B cell (primary cell): ENCODE results near the gene GBE1. TPM values are rescaled to one million over a fixed set of nuclear protein-coding genes. Genes with fewer than 3 reads are reported as not detected.

Source experiments
- ATAC-seq: fragments of 200-7000 bp; cut with Tn5 transposase; one replicate; pipeline ENCODE4 v1.10.0; 2021; ENCODE audit warnings: low read depth, mild to moderate bottlenecking, moderate number of reproducible peaks, moderate library complexity
- CTCF ChIA-PET: fragments of 350-600 bp; sonication (Branson Sonifier 250); formaldehyde crosslinking; loops from one replicate; lab custom pipeline; 2021; ENCODE audit warnings: antibody characterized with exemption, inconsistent platforms; lab: Charles Lee
- POLR2A ChIA-PET: fragments of 350-600 bp; sonication (Branson Sonifier 250); formaldehyde crosslinking; loops from one replicate; lab custom pipeline; 2021; ENCODE audit warnings: antibody characterized with exemption; lab: Charles Lee
- DNase-seq: peaks from one replicate; pipeline ENCODE4 v3.0.0; 2013
- H2AFZ ChIP-seq: 2 replicates; pipeline ENCODE4 v1.6.1; 2012; ENCODE audit warnings: mild to moderate bottlenecking, low read depth, low read length; ENCODE audit not compliant: insufficient read depth, poor library complexity, severe bottlenecking
- H3K27ac ChIP-seq, 2 donors: 1 replicate in 1 of 2; 2 replicates in 1 of 2; pipeline ENCODE4 v1.5.1; 2012 to 2013; ENCODE audit warnings: low read length in 2 of 2, mild to moderate bottlenecking in 2 of 2, moderate library complexity in 1 of 2
- H3K27me3 ChIP-seq, 4 experiments: fragments of 200-600 bp in 1 of 4; sonication (generic) in 1 of 4; replicated peaks in 1 of 4; 1 replicate in 2 of 4; 2 replicates in 2 of 4; pipeline versions ENCODE4 v1.6.1 to v1.7.0; 2013 to 2016; ENCODE audit warnings: low read length in 3 of 4, mild to moderate bottlenecking in 2 of 4, mixed read lengths in 1 of 4, moderate library complexity in 1 of 4; ENCODE audit not compliant: insufficient read depth in 4 of 4, control insufficient read depth in 3 of 4; ENCODE audit errors: control extremely low read depth in 1 of 4
- H3K36me3 ChIP-seq, 2 experiments: replicated peaks in 1 of 2; 1 replicate in 1 of 2; 2 replicates in 1 of 2; pipeline versions ENCODE4 v1.6.1 to v1.7.1; 2013; ENCODE audit warnings: low read length in 1 of 2; ENCODE audit not compliant: insufficient read depth in 2 of 2, control insufficient read depth in 1 of 2; ENCODE audit errors: control extremely low read depth in 1 of 2, extremely low read depth in 1 of 2
- H3K4me1 ChIP-seq, 2 donors: fragments of 200-600 bp in 1 of 2; sonication (generic) in 1 of 2; 1 replicate in 1 of 2; 2 replicates in 1 of 2; pipeline versions ENCODE4 v1.5.1 to v1.6.1; 2013 to 2017; ENCODE audit warnings: low read length in 2 of 2; ENCODE audit not compliant: control insufficient read depth in 2 of 2, insufficient read depth in 2 of 2
- H3K4me2 ChIP-seq: replicated peaks from 2 replicates; pipeline ENCODE3; 2012; ENCODE audit warnings: mild to moderate bottlenecking, low read depth, low read length; ENCODE audit not compliant: poor library complexity, severe bottlenecking
- H3K4me3 ChIP-seq, 5 experiments: fragments of 200-600 bp in 1 of 5; sonication (generic) in 1 of 5; 1 replicate in 3 of 5; 2 replicates in 2 of 5; pipeline versions ENCODE4 v1.5.1 to v1.7.0; 2011 to 2016; ENCODE audit warnings: low read length in 4 of 5, mild to moderate bottlenecking in 4 of 5, low read depth in 2 of 5, control low read depth in 1 of 5, moderate library complexity in 1 of 5; ENCODE audit not compliant: insufficient read depth in 1 of 5; ENCODE audit errors: control extremely low read depth in 1 of 5, extremely low read depth in 1 of 5
- H3K79me2 ChIP-seq: fragments of 200-600 bp; sonication (generic); one replicate; pipeline ENCODE4 v1.6.0; 2016; ENCODE audit warnings: low read length; ENCODE audit not compliant: control insufficient read depth, insufficient read depth
- H3K9ac ChIP-seq: fragments of 200-600 bp; sonication (generic); 2 replicates; pipeline ENCODE4 v1.6.1; 2017; ENCODE audit warnings: mild to moderate bottlenecking, low read length, moderate library complexity
- H3K9me3 ChIP-seq, 3 donors: one replicate each; pipeline versions ENCODE4 v1.6.1 to v1.7.1; 2013; ENCODE audit warnings: low read length in 2 of 3; ENCODE audit not compliant: control insufficient read depth in 2 of 3, insufficient read depth in 1 of 3; ENCODE audit errors: control extremely low read depth in 1 of 3
- H4K20me1 ChIP-seq: 2 replicates; pipeline ENCODE4 v1.6.0; 2012; ENCODE audit warnings: mild to moderate bottlenecking, low read length; ENCODE audit not compliant: insufficient read depth, control insufficient read depth, poor library complexity, severe bottlenecking
- H3K27ac Mint-ChIP-seq: one replicate; pipeline ENCODE4 v1.8.0; 2021; ENCODE audit warnings: mixed read lengths
- H3K27me3 Mint-ChIP-seq: one replicate; pipeline ENCODE4 v1.8.0; 2021; ENCODE audit warnings: mixed read lengths
- H3K4me1 Mint-ChIP-seq: one replicate; pipeline ENCODE4 v1.8.0; 2021; ENCODE audit warnings: mixed read lengths
- H3K4me3 Mint-ChIP-seq: one replicate; pipeline ENCODE4 v1.8.0; 2021; ENCODE audit warnings: mixed read lengths
- H3K9me3 Mint-ChIP-seq: one replicate; pipeline ENCODE4 v1.8.0; 2022; ENCODE audit warnings: mixed read lengths; ENCODE audit not compliant: insufficient read depth
- CTCF ChIP-seq: fragments of 200-600 bp; IDR thresholded peaks from one replicate; pipeline ENCODE4 v1.8.0; 2022; ENCODE audit warnings: antibody characterized with exemption, mild to moderate bottlenecking
- EZH2 ChIP-seq: IDR thresholded peaks from 2 replicates; pipeline ENCODE4 v1.6.1; 2012; ENCODE audit warnings: borderline replicate concordance, low read depth, mild to moderate bottlenecking, moderate library complexity, low read length; ENCODE audit not compliant: insufficient read depth, poor library complexity, severe bottlenecking
- WGBS: methylation state at CpG from one replicate; pipeline ENCODE4 v1.1.5; 2013; ENCODE audit warnings: missing lambda C conversion rate; ENCODE audit not compliant: insufficient coverage; 5-methylcytosine and 5-hydroxymethylcytosine counted together
- intact Hi-C: fragments of 100-400 bp; cut with micrococcal nuclease; formaldehyde crosslinking; loops from one replicate; pipeline ENCODE4 v1.10.0; 2022
- polyA plus RNA-seq: library from polyadenylated mRNA; depleted of rRNA; stranded (reverse); fragments of >200 nt; gene quantifications from 2 replicates; pipeline ENCODE4 v1.2.3, GENCODE V29; 2012
- total RNA-seq, 2 donors: library from RNA; stranded (reverse); fragments of 120-200 nt in 1 of 2; gene quantifications; 1 replicate in 1 of 2; 2 replicates in 1 of 2; pipeline versions ENCODE4 v1.2.3 to v1.2.4, GENCODE V29; 2013 to 2022

GBE1 gene
- total and polyA plus RNA-seq, 2 donors (not counting 1 experiment from before 2014, with no cell fraction given), result 3.4 to 20.8 TPM

DNA sequence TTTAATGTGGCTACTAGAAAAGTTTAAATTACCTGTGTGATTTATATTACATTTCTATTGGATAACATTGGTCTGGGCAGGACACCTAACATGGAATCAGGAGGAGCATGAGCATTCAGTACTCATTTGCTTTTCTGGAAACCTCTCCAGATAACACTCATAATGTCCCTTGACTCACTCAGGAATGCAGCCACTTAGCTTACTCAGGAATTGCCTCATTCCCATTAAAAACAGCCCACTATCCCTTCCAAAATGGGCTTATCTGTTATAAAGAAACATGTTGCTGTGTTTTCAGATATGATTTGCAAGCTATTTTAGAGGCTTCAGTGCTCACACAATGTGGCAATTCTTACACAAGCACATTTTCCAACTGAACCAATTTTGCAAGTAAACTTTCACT lies 17.1 kb downstream of the GBE1 start:
- H2AFZ ChIP-seq, result no peak overlapping the region
- no peak overlapping the region for H3K27ac Mint-ChIP-seq
- H3K4me1 Mint-ChIP-seq, result peaks cover 9% of the 10 kb centered on the region
- no peaks in the 10 kb centered on the region for H3K36me3 ChIP-seq
- H3K27me3 ChIP-seq, result no peaks in the 10 kb centered on the region
- POLR2A ChIA-PET, result no interaction called here
- CTCF ChIA-PET, result no interaction called here
- H3K27me3 Mint-ChIP-seq, result no peaks in the 10 kb centered on the region
- H3K4me2 ChIP-seq, result no peak overlapping the region
- H3K9me3 ChIP-seq, result no peaks in the 10 kb centered on the region
- no peaks in the 10 kb centered on the region for H4K20me1 ChIP-seq
- no peak overlapping the region for H3K9ac ChIP-seq
- intact Hi-C loops, result no loop called here
- peaks cover 16% of the 10 kb centered on the region for H3K79me2 ChIP-seq
- no peaks in the 10 kb centered on the region for H3K4me1 ChIP-seq
- ATAC-seq, result no peak
- TF ChIP-seq EZH2, result no peak
- TF ChIP-seq CTCF, result no peak
- H3K9me3 Mint-ChIP-seq, result no peaks in the 10 kb centered on the region
- no peak overlapping the region for H3K27ac ChIP-seq
- no peak overlapping the region for H3K4me3 Mint-ChIP-seq
- no peak overlapping the region for H3K4me3 ChIP-seq
- DNase-seq, result no peak

- no peak overlapping the region for H3K27ac Mint-ChIP-seq
- DNase-seq (no peak), ATAC-seq (no peak)
- Histone ChIP-seq H3K27ac (no peak overlapping the region), H3K4me1 (no peaks in the 10 kb centered on the region), H3K9ac (no peak overlapping the region), H2AFZ (no peak overlapping the region), H3K79me2 (peaks cover 14% of the 10 kb centered on the region), H3K4me3 (no peak overlapping the region), H3K36me3 (no peaks in the 10 kb centered on the region), H3K4me2 (no peak overlapping the region), H3K27me3 (no peaks in the 10 kb centered on the region), H4K20me1 (no peaks in the 10 kb centered on the region), H3K9me3 (no peaks in the 10 kb centered on the region)
- no peaks in the 10 kb centered on the region for H3K9me3 Mint-ChIP-seq
- WGBS, result 50% methylated on average over 2 of the region's 5 CpGs
- H3K27me3 Mint-ChIP-seq, result no peaks in the 10 kb centered on the region
- intact Hi-C loops, result no loop called here
- no peak for TF ChIP-seq EZH2
- no peak for TF ChIP-seq CTCF
- H3K4me3 Mint-ChIP-seq, result no peak overlapping the region
- ChIA-PET POLR2A (no interaction called here), CTCF (no interaction called here)
- H3K4me1 Mint-ChIP-seq, result peaks cover 9% of the 10 kb centered on the region
Observed at GRCh38 chr3:81743096-81744025, 18.1 kb downstream of the GBE1 start.
